PC-9 (cell line): ENCODE results near the gene SRPK1. TPM values are rescaled to one million over a fixed set of nuclear protein-coding genes. Genes with fewer than 3 reads are reported as not detected.

Experiments
- BruUV-seq: library from RNA; stranded (reverse); fragments of 400-500 nt; replicated peaks from 2 replicates; lab custom pipeline; 2021; lab: Mats Ljungman, UMichigan
- CTCF ChIA-PET: fragments of 300-600 bp; sonication (Branson Sonifier 250); formaldehyde crosslinking; loops from one replicate; lab custom pipeline; 2022; ENCODE audit warnings: antibody characterized with exemption; lab: Charles Lee
- POLR2A ChIA-PET: fragments of 300-600 bp; sonication (Branson Sonifier 250); formaldehyde crosslinking; loops from one replicate; lab custom pipeline; 2022; ENCODE audit warnings: antibody characterized with exemption; ENCODE audit not compliant: unreplicated experiment; lab: Charles Lee
- DNase-seq, 2 experiments: peaks; one replicate each; pipeline versions ENCODE4 v3.0.0 to v3.0.0-alpha.2; 2015 to 2022; ENCODE audit warnings: mixed read lengths in 1 of 2
- H2AFZ ChIP-seq: fragments of 200-600 bp; sonication (generic); 2 replicates; pipeline ENCODE4 v1.8.1; 2017; ENCODE audit warnings: antibody characterized with exemption
- H3F3A ChIP-seq: fragments of 200-600 bp; sonication (generic); 2 replicates; pipeline ENCODE4 v1.8.1; 2017; ENCODE audit warnings: antibody characterized with exemption, mild to moderate bottlenecking, low read depth; ENCODE audit not compliant: insufficient read depth
- H3K27ac ChIP-seq: fragments of 200-600 bp; sonication (generic); 2 replicates; pipeline ENCODE4 v1.6.1; 2016; ENCODE audit warnings: mixed run types
- H3K27me3 ChIP-seq: fragments of 200-600 bp; sonication (generic); 2 replicates; pipeline ENCODE4 v1.6.1; 2016; ENCODE audit warnings: low read depth, mixed run types; ENCODE audit not compliant: insufficient read depth
- H3K36me3 ChIP-seq: fragments of 200-600 bp; sonication (generic); 2 replicates; pipeline ENCODE4 v1.6.1; 2016; ENCODE audit warnings: low read depth, mixed run types
- H3K4me1 ChIP-seq: fragments of 200-600 bp; sonication (generic); replicated peaks from 2 replicates; pipeline ENCODE4 v1.6.1; 2016; ENCODE audit warnings: mixed run types; ENCODE audit not compliant: insufficient read depth
- H3K4me2 ChIP-seq: fragments of 200-600 bp; sonication (generic); 2 replicates; pipeline ENCODE4 v1.6.1; 2017; ENCODE audit warnings: mixed run types
- H3K4me3 ChIP-seq: fragments of 200-600 bp; sonication (generic); 2 replicates; pipeline ENCODE4 v1.6.1; 2016; ENCODE audit warnings: mixed run types
- H3K79me2 ChIP-seq: fragments of 200-600 bp; sonication (generic); 2 replicates; pipeline ENCODE4 v1.6.1; 2017; ENCODE audit warnings: low read depth, mixed run types
- H3K9me2 ChIP-seq: fragments of 200-600 bp; sonication (generic); 2 replicates; pipeline ENCODE4 v1.8.1; 2017; ENCODE audit warnings: mild to moderate bottlenecking; ENCODE audit not compliant: insufficient read depth
- H3K9me3 ChIP-seq: fragments of 200-600 bp; sonication (generic); 2 replicates; pipeline ENCODE4 v1.8.1; 2016; ENCODE audit warnings: low read depth; ENCODE audit not compliant: insufficient read depth
- H4K20me1 ChIP-seq: fragments of 200-600 bp; sonication (generic); 2 replicates; pipeline ENCODE4 v1.8.1; 2017; ENCODE audit not compliant: insufficient read depth
- EZH2 ChIP-seq: fragments of 200-600 bp; sonication (generic); IDR thresholded peaks from 2 replicates; pipeline ENCODE4 v1.8.0; 2017; ENCODE audit warnings: antibody characterized with exemption, low read depth
- intact Hi-C: fragments of 100-400 bp; cut with micrococcal nuclease; formaldehyde crosslinking; loops from one replicate; pipeline ENCODE4 v1.10.0; 2022; ENCODE audit not compliant: unreplicated experiment
- total RNA-seq: library from RNA; stranded (reverse); gene quantifications from 2 replicates; pipeline ENCODE4 v1.2.3, GENCODE V29; 2021
- TF ChIP-seq, protein P1 (sequence below): fragments of 200-600 bp; sonication (generic); conservative IDR thresholded peaks from 2 replicates; pipeline ENCODE4 v1.6.1; 2017; ENCODE audit warnings: mixed run types, antibody characterized with exemption, mild to moderate bottlenecking, moderate library complexity

The SRPK1 gene
- total RNA-seq, 1 experiment from 2014 or later = 98.7 TPM

DNA sequence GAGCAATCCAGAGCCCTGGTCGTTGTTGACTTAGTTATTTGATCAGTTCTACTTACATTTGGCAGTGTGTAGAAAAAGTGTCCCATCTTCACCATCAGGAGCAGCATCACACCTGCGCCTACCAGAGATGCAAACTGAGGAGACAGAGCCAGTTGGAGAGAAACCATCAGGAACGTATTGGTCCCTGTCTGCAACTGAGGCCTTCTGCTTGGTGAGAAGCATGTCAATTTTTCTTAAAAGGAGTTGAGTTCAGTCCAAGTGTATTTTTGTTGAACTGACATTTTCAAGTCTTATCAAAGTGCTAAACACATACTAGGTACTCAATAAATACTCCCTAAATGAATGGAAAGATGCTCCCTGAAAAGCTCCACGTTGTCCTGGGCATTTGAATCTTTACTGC is 47.9 kb upstream of the SRPK1 start:
- CTCF ChIA-PET = interaction anchor here (0.7 kb wide), 1 partner anchor 553 kb away, joined by 3 read pairs; no protein-coding TSS in a partner anchor
- POLR2A ChIA-PET = no interaction called here
- no peak overlapping the region for H3K27ac ChIP-seq
- H3K27me3 ChIP-seq = no peaks in the 10 kb centered on the region
- no peaks in the 10 kb centered on the region for H4K20me1 ChIP-seq
- no peak overlapping the region for H3K4me3 ChIP-seq
- peaks cover 32% of the 10 kb centered on the region for H3K4me1 ChIP-seq
- no peaks in the 10 kb centered on the region for H3K9me2 ChIP-seq
- no peak overlapping the region for H3K4me2 ChIP-seq
- no peak for TF ChIP-seq EZH2
- TF ChIP-seq, protein P1, sequence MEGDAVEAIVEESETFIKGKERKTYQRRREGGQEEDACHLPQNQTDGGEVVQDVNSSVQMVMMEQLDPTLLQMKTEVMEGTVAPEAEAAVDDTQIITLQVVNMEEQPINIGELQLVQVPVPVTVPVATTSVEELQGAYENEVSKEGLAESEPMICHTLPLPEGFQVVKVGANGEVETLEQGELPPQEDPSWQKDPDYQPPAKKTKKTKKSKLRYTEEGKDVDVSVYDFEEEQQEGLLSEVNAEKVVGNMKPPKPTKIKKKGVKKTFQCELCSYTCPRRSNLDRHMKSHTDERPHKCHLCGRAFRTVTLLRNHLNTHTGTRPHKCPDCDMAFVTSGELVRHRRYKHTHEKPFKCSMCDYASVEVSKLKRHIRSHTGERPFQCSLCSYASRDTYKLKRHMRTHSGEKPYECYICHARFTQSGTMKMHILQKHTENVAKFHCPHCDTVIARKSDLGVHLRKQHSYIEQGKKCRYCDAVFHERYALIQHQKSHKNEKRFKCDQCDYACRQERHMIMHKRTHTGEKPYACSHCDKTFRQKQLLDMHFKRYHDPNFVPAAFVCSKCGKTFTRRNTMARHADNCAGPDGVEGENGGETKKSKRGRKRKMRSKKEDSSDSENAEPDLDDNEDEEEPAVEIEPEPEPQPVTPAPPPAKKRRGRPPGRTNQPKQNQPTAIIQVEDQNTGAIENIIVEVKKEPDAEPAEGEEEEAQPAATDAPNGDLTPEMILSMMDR = no peak
- DNase-seq = no peak
- intact Hi-C loops = no loop called here
- H3K79me2 ChIP-seq = no peaks in the 10 kb centered on the region
- H3F3A ChIP-seq = peaks cover 15% of the 10 kb centered on the region
- BruUV-seq = no TSS peak
- no peaks in the 10 kb centered on the region for H3K9me3 ChIP-seq
- no peaks in the 10 kb centered on the region for H3K36me3 ChIP-seq
- H2AFZ ChIP-seq = no peak overlapping the region

DNA sequence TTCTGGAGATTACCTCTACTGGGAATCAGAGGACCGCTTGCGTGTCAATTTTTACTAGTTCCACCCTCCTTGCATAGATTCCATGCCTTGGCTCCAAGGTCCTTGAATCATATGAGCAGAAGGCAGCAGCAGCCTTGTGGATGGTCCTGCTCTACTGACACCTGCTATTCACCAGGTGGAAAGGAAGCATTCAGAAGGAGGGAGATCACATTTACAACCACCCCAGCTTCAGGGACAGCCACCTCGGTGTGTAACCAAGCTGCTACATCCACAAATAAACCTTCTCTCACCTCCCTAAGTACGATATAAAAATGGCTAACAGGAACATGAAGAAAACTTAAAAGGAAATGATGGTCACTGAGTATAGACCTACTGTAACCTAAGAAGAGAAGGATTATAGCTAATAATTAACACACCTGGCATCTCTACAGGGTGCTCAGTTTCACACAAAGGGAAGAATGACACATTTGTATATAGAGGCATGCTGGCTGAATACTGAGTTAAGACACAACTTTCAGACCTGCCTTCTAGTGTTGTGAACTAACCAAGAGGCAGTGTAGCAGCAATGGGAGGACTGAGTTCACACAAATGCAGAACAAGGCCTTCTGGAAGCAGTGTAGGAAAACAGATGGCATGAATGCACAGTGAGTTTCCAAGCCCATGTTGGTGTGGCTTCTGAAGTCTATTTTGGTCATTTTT is 46.3 kb upstream of the SRPK1 start:
- Histone ChIP-seq H3K4me1 (peaks cover 21% of the 10 kb centered on the region), H3K9me2 (no peaks in the 10 kb centered on the region), H3K4me2 (no peak overlapping the region), H3K9me3 (no peaks in the 10 kb centered on the region), H2AFZ (no peak overlapping the region), H3K36me3 (no peaks in the 10 kb centered on the region), H4K20me1 (no peaks in the 10 kb centered on the region), H3K27ac (no peak overlapping the region), H3K4me3 (no peak overlapping the region), H3K79me2 (no peaks in the 10 kb centered on the region), H3F3A (peaks cover 3% of the 10 kb centered on the region; the same call in 1 of the 2 replicates), H3K27me3 (no peaks in the 10 kb centered on the region)
- TF ChIP-seq, protein P1 = no peak
- no peak for TF ChIP-seq EZH2
- no TSS peak for BruUV-seq
- intact Hi-C loops = no loop called here
- ChIA-PET CTCF (no interaction called here), POLR2A (no interaction called here)
- DNase-seq = no peak

DNA sequence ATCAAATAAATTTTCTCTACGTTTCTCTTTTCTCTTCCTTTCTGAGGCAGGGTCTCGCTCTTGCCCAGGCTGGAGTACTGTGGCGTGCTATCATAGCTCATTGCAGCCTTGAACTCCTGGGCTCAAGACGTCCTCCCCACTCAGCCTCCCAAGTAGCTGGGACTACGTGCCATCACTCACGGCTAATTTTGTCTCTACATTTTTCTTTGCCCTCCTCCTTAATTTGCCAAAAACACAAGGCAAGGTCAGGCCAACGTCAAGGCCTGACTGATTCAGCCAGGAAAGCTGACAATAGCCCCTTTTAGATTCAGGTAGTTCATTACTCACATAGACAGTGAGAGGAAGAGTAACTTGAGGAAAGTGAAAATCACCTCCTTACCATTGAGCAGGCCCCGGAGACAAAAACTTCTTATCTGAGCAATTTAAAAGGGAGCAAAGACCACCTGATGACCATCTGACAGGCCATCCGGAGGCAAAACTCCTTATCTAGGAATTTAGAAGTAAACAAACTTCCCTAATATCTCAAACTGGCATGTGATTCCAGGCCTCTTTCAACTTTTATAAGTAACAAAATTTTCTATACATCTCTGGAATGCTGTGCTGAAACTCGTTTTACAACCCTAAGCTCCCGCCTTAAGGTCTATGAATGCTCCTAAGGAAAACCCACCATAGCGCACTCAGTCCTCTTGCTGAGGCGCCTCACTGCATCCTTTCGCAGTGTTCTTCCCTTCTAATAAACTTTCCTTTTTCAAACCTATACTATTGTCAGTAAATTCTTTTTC is 42.1 kb upstream of the SRPK1 start:
- peaks cover 9% of the 10 kb centered on the region; the same call in 1 of the 2 replicates for H3K4me1 ChIP-seq
- H3K9me3 ChIP-seq = no peaks in the 10 kb centered on the region
- intact Hi-C loops = no loop called here
- H3K27ac ChIP-seq = no peak overlapping the region
- no peaks in the 10 kb centered on the region for H3K36me3 ChIP-seq
- TF ChIP-seq, protein P1 = no peak
- no peak for TF ChIP-seq EZH2
- ChIA-PET POLR2A (interaction anchor here (0.6 kb wide), 2 partner anchors 9 to 152 kb away, joined by 7 to 30 read pairs; no protein-coding TSS in a partner anchor), CTCF (no interaction called here)
- no peaks in the 10 kb centered on the region for H3K79me2 ChIP-seq
- H3K9me2 ChIP-seq = no peaks in the 10 kb centered on the region
- DNase-seq = no peak
- H3F3A ChIP-seq = no peaks in the 10 kb centered on the region
- H3K4me2 ChIP-seq = no peak overlapping the region
- H3K4me3 ChIP-seq = no peak overlapping the region
- no peak overlapping the region for H2AFZ ChIP-seq
- no peaks in the 10 kb centered on the region for H3K27me3 ChIP-seq
- no TSS peak for BruUV-seq
- H4K20me1 ChIP-seq = no peaks in the 10 kb centered on the region
